Fibroblast of skin of scalp (primary cell): ENCODE data around the gene RAET1G.
"Not testable (repeated sequence)": the region's sequence is repeated elsewhere in the genome, so short reads cannot be mapped to it uniquely, and the experiment has no call there.

Source experiments
- DNase-seq: peaks from one replicate; pipeline ENCODE4 v3.0.0-alpha.2; 2013

The RAET1G gene

GRCh38 chr6:149953934-149954327 is 31.0 kb upstream of the RAET1G start:
- DNase-seq, result not testable (repeated sequence)

DNA sequence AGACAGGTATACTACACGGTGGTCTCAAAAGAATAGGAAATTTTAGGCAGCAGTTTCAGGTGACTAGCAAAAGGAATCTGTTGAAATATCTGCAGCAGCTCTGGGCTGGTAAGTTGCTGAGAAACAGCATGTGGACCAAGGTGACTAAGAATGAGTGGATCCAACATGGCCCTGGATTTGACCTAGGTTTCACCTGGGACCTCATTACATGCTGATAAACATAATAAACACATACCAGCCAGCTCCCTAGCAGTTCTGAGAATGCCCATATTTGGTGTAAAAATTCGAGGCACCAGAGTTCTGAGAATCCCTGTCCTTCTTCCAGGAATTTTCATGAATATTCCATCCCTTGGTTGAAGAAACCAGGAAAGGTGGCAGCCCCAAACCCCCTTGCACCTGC is 30.5 kb upstream of the RAET1G start:
- not testable (repeated sequence) for DNase-seq

DNA sequence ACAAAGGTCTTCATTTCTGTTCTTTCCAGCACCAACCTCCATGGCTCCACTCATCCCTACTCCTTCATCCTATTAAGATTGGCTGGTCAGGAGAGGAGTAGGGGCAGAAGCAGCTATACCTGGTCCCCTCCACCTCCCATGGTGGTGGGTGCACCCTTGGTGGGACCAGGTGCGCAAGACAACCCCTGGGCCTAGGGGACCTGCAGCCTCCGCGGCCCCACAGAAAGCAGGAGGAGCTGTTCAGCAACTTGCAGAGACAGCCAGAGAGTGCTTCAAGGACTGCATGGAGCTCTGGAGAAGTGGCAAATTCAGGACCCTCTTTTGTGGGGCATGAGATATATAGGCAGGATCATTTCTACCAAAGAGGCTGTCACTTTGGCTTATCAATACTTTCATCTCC is 28.7 kb upstream of the RAET1G start:
- no peak for DNase-seq

- DNase-seq, result no peak
Measured at GRCh38 chr6:149951096-149951495, 28.2 kb upstream of the RAET1G start.

- no peak for DNase-seq
Measured at GRCh38 chr6:149950423-149950822, 27.5 kb upstream of the RAET1G start.

DNA sequence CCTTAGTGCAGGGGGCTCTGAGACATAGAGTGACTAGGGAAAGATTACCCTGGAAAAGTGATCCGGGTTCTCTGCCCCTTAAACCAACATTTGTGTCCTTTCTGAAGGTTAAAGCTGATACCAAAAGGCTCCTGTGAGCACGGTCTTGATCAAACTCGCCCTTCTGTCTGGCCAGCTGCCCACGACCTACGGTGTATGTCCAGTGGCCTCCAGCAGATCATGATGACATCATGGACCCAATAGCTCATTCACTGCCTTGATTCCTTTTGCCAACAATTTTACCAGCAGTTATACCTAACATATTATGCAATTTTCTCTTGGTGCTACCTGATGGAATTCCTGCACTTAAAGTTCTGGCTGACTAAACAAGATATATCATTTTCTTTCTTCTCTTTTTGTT is 25.7 kb upstream of the RAET1G start:
- DNase-seq, result no peak

GRCh38 chr6:149948011-149948410 is 25.1 kb upstream of the RAET1G start:
- DNase-seq, result no peak

- not testable (repeated sequence) for DNase-seq
Measured at GRCh38 chr6:149947533-149947932, 24.6 kb upstream of the RAET1G start.

DNA sequence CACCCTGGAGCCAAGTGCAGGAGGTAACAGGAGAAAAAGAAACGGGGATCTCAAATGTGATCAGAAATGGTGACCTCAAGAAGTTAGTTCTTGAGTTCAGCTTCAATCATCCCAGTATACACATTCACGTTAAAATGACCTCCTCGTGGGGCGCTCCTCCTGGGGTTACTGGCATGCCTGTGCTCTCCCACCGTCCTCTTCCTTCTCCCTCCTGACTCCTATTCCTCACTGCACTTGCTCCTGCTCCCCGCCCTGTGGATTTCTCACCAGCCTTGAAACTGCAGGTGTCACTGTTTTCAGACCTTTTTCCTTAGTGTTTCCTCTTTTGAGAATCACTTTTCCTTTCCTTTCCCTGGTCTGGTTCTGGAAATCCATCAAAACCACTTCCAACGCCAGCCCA is 23.7 kb upstream of the RAET1G start:
- not testable (repeated sequence) for DNase-seq

GRCh38 chr6:149945276-149945675 is 22.4 kb upstream of the RAET1G start:
- DNase-seq, result not testable (repeated sequence)

DNA sequence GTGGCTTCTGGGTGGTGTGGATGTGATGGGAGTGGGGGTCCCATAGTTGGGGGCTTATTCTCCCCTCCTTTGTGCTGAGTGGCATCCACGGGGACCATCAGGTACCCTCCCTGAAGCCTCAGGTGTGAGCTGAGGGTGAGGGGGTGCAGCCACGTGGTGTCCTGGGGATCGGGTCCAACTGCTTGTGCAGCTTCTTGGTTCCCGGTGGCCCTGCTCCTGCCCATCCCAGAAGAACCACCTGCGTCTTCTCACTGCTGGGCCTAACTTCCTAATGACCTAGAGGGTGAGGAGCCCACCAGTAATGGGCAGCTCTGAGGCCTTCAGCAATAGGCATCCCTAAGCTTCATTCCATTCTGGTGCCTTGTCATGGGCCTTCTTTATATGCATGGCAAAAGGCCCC is 20.4 kb upstream of the RAET1G start:
- not testable (repeated sequence) for DNase-seq

DNA sequence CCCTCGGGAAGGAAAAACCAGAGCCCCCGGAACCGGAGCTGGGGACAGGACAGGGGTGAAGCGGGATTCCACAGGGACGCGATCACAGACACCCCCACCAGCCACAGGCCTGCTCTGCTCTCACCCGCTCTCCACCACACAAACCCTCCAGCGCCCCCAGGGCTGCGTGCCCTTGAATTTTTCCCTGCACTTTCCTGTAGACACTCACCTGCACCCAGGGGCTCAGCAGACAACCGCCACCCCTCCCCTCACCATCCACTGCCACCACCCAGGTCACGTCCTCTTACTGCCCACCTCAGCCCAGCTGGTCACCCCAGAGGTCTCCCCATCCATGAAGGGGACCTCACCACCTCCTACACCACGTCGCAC is 19.5 kb upstream of the RAET1G start:
- no peak for DNase-seq

DNA sequence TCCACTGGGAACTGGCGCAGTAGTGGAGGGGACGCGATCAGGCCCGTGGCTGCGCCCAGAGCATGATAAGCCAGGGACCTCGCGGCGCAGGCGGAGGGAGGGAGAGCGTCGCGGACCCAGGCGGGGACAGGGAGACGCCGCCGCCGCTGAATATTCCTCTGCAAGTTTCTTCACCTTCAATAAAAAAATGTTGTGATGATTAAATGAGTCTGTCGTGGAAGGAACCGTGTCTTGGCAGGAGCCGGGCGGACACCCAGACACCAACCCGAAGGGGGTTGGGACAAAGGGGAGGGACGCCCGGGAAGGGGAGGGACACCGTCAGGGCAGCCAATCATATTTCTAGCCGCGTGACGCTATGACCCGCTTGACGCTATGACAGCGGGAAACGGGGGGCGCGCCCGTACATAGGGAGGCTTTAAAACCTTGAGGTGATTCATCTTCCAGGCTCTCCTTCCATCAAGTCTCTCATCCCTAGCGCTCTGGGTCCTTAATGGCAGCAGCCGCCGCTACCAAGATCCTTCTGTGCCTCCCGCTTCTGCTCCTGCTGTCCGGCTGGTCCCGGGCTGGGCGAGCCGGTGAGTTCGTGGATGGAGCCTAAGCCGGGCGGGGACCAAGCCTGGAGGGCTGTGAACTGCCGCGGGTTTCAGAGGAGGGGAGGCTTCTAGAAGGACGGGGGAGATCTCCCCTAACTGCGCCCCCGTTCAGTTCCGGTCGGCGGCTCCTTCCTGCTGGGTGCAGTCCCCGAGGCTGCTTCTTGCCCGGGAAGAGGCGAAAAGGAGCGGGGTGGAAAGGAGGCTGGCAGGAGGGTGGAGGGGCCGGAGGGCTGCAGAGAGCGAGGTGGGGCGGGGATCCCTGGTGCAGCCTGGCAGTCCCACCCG is 18.9 kb upstream of the RAET1G start, which contains the start of gene ULBP2:
Gene ULBP2, plus strand, starts transcription at position 432 of the 878 bp plus-strand sequence. Its CDS starts 59 bp downstream, at position 491.
- DNase-seq, result peak; percentile 96

- DNase-seq, result no peak
Measured at GRCh38 chr6:149940672-149940982, 17.7 kb upstream of the RAET1G start.

- no peak for DNase-seq
Measured at GRCh38 chr6:149939909-149940671, 17.2 kb upstream of the RAET1G start.

DNA sequence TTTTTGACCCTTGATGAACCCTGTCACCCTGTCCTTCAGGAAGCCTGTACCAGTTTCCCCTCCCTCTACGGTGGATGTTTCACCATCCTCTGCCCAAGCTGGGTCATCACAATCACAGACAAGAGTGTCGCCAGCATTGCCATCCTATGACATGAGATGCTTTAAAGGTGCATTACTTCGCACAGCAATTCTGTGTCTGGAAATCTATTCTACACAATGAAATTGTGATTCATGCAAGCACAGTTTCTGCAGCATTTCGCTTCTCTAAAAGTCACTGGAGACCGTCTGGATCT is 16.4 kb upstream of the RAET1G start:
- DNase-seq, result no peak

DNA sequence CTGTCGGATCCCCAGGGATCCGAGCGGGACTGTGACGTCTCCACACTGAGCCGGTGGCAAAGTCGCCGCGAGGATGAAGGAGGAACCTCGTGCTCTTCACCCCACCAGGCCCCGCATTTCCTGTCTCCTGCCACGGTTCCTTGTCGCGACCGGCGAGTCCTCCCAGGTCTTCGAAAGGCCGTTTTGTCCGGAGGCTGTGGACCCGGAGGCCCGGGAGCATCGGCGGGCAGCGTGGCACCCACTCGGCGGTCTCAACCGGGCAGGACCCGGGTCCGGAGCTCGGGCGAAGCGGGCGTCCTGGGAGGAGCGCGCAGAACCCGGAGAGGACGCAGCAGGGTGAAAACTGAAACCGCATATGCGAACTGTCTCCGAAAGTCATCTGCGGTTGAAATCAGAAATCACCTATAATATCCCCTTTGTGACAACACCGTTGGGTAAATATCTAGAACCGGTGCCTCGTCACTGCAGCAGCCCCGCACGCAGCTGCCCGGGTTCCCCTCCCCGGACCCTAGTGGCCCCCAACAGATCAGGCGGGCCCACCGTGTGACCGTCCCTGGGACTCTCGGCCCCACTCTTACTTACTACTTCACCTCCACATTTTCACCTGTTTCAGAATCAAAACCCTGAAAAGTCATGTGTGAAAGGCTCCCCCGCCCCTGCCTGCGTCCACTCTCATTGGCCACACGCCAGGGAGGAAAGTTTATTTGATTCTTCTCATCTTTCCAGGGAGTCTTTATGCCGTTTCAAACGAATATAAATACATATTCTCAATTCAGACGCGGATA is 15.8 kb upstream of the RAET1G start:
- DNase-seq, result no peak

GRCh38 chr6:149938013-149938570 is 15.2 kb upstream of the RAET1G start:
- not testable (repeated sequence) for DNase-seq

DNA sequence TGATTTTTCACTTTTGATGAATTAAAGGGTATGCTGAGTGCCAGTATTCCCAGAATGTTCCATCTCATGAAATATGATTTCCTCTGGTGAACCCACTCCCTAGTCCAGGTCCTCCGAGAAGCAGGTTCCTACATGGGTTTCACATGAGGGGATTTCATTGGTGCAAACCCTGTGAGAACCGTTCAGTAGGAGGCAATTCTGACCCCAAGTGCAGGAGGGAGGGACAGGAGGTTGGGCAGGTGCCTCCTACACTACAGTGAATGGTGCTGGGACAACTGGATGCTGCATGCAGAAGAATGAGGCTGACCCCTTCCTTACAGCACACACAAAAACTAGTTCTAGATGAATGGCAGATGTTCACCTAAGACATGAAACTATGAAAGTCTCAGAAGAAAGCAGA is 13.8 kb upstream of the RAET1G start:
- DNase-seq, result no peak

DNA sequence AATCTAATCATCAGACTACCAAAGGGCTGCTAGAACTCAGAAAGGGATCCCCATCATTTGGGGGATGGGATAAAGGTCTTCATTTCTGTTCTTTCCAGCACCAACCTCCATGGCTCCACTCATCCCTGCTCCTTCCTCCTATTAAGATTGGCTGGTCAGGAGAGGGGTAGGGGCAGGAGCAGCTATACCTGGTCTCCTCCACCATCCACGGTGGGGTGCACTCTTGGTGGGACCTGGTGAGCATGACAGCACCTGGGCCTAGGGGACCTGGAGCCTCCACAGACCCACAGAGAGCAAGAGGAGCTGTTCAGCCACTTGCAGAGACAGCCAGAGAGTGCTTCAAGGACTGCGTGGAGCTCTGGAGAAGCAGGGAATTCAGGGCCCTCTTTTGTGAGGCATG is 12.7 kb upstream of the RAET1G start:
- DNase-seq, result no peak

- no peak for DNase-seq
Measured at GRCh38 chr6:149935246-149935645, 12.3 kb upstream of the RAET1G start.

DNA sequence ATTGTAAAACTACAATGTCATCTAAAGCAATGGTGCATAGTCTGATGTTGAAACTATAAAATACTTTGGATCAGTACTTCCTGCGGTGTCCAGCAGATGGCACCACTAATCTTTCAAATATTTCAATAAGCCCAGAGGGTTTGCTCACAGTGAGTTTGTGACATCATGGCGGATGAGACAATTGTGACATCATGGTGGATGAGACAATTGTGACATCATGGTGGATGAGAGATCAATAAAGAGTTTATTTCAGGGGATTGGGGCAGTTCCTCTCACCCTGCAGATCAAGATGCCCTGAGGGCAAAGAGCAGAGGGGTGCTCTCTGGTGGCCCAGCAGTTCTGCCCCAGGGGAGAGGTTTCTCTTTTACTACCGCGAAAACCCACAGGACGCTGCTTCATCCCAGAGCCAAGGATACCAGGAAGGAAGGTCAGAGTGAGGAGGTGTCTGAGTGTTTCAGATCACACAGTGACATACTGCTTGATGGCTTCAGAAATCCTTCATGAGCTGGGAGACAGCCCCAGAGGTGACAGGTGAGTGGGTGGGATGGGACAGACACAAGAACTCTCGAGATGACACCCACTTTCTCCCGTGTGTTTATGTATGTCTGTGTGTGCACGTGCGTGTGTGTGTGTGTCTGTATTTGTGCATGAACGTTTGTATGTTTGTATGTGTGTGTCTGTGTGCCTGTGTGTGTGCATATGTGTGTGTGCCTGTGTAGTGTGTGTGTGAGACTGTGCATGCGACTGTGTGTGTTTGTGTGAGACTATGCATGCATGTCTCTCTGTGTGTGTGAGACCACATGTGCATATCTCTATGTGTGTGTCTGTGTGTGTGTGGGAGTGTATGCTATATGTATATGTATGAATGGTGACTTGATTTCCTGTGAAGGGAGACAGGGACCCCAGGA is 11.6 kb upstream of the RAET1G start:
- peak; percentile 79 for DNase-seq
